Measurements from ENCODE around the gene RMDN2.

- TF ChIP-seq CTCF (optimal IDR thresholded peaks at IDR 0.05 in 1 of 3, IDR thresholded peaks at IDR 0.05 in 1 of 3, conservative IDR thresholded peaks at IDR 0.05 in 1 of 3; ENCODE audit: extremely low read depth in 1 of 3, insufficient read depth in 2 of 3, low read length in 3 of 3) (no peak), EZH2 (IDR thresholded peaks at IDR 0.05; ENCODE audit: low read length) (no peak)
Observed at GRCh38 chr2:37891846-37892435, 33.1 kb upstream of the RMDN2 start.

All from keratinocyte (primary cell).